SK-N-SH (cell line): ENCODE results near the gene CALHM1. TPM values are rescaled to one million over a fixed set of nuclear protein-coding genes. Genes with fewer than 3 reads are reported as not detected.

Experiments
- CTCF ChIA-PET: fragments of 300-600, 350-600 bp; formaldehyde crosslinking; extraction: SDS; loops from one replicate; lab custom pipeline; 2021; lab: Yijun Ruan, JAX
- POLR2A ChIA-PET: fragments of 350-600 bp; sonication (Branson Sonifier 250); formaldehyde crosslinking; extraction: SDS; loops from one replicate; lab custom pipeline; 2020; ENCODE audit warnings: antibody characterized with exemption, inconsistent platforms; lab: Yijun Ruan, JAX
- DNase-seq: peaks from one replicate; pipeline ENCODE4 v3.0.0; 2012
- H2AFZ ChIP-seq: fragments of 200-600 bp; sonication (generic); 2 replicates; pipeline ENCODE4 v1.8.1; 2016; ENCODE audit warnings: antibody characterized with exemption, mild to moderate bottlenecking, low read depth
- H3F3A ChIP-seq: fragments of 200-600 bp; sonication (generic); replicated peaks from 2 replicates; pipeline ENCODE3; 2016; ENCODE audit warnings: antibody characterized with exemption, mild to moderate bottlenecking; ENCODE audit not compliant: insufficient read depth
- H3K27ac ChIP-seq, 2 experiments: fragments of 200-500 bp in 1 of 2; fragments of 200-600 bp in 1 of 2; sonication (Bioruptor generic) in 1 of 2; sonication (generic), shearing (Covaris generic) in 1 of 2; 2 replicates each; pipeline versions ENCODE4 v1.5.1 to v1.6.1; 2014 to 2016; ENCODE audit warnings: low read depth in 2 of 2, inconsistent platforms in 1 of 2, low read length in 1 of 2, mild to moderate bottlenecking in 1 of 2, mixed read lengths in 1 of 2
- H3K27me3 ChIP-seq: fragments of 200-600 bp; sonication (generic), shearing (Covaris generic); 2 replicates; pipeline ENCODE4 v1.6.1; 2016; ENCODE audit warnings: mixed run types; ENCODE audit not compliant: insufficient read depth
- H3K36me3 ChIP-seq, 2 experiments: fragments of 200-500 bp in 1 of 2; fragments of 200-600 bp in 1 of 2; sonication (Bioruptor generic) in 1 of 2; sonication (generic) in 1 of 2; replicated peaks in 1 of 2; 2 replicates each; pipeline versions ENCODE3 to v1.5.1; 2014 to 2016; ENCODE audit warnings: low read length in 1 of 2, mild to moderate bottlenecking in 1 of 2; ENCODE audit not compliant: insufficient read depth in 2 of 2, control insufficient read depth in 1 of 2
- H3K4me1 ChIP-seq, 2 experiments: fragments of 200-500 bp in 1 of 2; fragments of 200-600 bp in 1 of 2; sonication (Bioruptor generic) in 1 of 2; sonication (generic), shearing (Covaris generic) in 1 of 2; 2 replicates each; pipeline versions ENCODE4 v1.5.1 to v1.6.1; 2014 to 2016; ENCODE audit warnings: low read depth in 1 of 2, low read length in 1 of 2, mixed run types in 1 of 2; ENCODE audit not compliant: insufficient read depth in 2 of 2, control insufficient read depth in 1 of 2
- H3K4me2 ChIP-seq: fragments of 200-600 bp; sonication (generic), shearing (Covaris generic); 2 replicates; pipeline ENCODE4 v1.6.1; 2017; ENCODE audit warnings: mixed run types
- H3K4me3 ChIP-seq, 2 experiments: fragments of 200-500 bp in 1 of 2; fragments of 200-600 bp in 1 of 2; sonication (Bioruptor generic) in 1 of 2; sonication (generic), shearing (Covaris generic) in 1 of 2; 2 replicates each; pipeline versions ENCODE4 v1.5.1 to v1.8.1; 2014 to 2016; ENCODE audit warnings: low read depth in 2 of 2, inconsistent platforms in 1 of 2, low read length in 1 of 2, mild to moderate bottlenecking in 1 of 2, mixed read lengths in 1 of 2, moderate library complexity in 1 of 2
- H3K79me2 ChIP-seq: fragments of 200-600 bp; sonication (generic); 2 replicates; pipeline ENCODE4 v1.8.1; 2017; ENCODE audit warnings: mild to moderate bottlenecking; ENCODE audit not compliant: insufficient read depth
- H3K9ac ChIP-seq: fragments of 200-600 bp; sonication (generic); 2 replicates; pipeline ENCODE4 v1.6.1; 2017; ENCODE audit warnings: mixed run types
- H3K9me2 ChIP-seq: fragments of 200-600 bp; sonication (generic); 2 replicates; pipeline ENCODE4 v1.6.1; 2017; ENCODE audit warnings: mixed run types
- H3K9me3 ChIP-seq: fragments of 200-600 bp; sonication (generic); 2 replicates; pipeline ENCODE4 v1.6.1; 2017; ENCODE audit warnings: mixed run types, mild to moderate bottlenecking, moderate library complexity
- H4K20me1 ChIP-seq: fragments of 200-600 bp; sonication (generic); 2 replicates; pipeline ENCODE4 v1.6.1; 2017; ENCODE audit warnings: mild to moderate bottlenecking, mixed run types; ENCODE audit not compliant: insufficient read depth
- GABPA ChIP-seq: IDR thresholded peaks from 2 replicates; pipeline ENCODE4 v1.4.0; 2012; ENCODE audit warnings: low read depth, mild to moderate bottlenecking
- IRF3 ChIP-seq: fragments of 150-350 bp; IDR thresholded peaks from 2 replicates; pipeline ENCODE4 v1.6.1; 2016; ENCODE audit warnings: mild to moderate bottlenecking, low read depth, low read length
- JUND ChIP-seq: IDR thresholded peaks from 2 replicates; pipeline ENCODE4 v1.4.0; 2012
- MAX ChIP-seq: IDR thresholded peaks from 2 replicates; pipeline ENCODE4 v1.4.0; 2012; ENCODE audit warnings: low read depth
- MEF2A ChIP-seq: IDR thresholded peaks from 2 replicates; pipeline ENCODE4 v1.4.0; 2012; ENCODE audit warnings: low read depth, borderline replicate concordance
- PBX3 ChIP-seq: IDR thresholded peaks from 2 replicates; pipeline ENCODE4; 2012
- REST ChIP-seq: IDR thresholded peaks from 2 replicates; pipeline ENCODE4 v1.6.1; 2012; ENCODE audit warnings: mild to moderate bottlenecking, low read depth, low read length, moderate library complexity
- RXRA ChIP-seq: IDR thresholded peaks from 2 replicates; pipeline ENCODE4 v1.4.0; 2012; ENCODE audit warnings: low read depth, mild to moderate bottlenecking, borderline replicate concordance
- TEAD4 ChIP-seq: IDR thresholded peaks from 2 replicates; pipeline ENCODE4 v1.4.0; 2012; ENCODE audit warnings: mild to moderate bottlenecking, borderline replicate concordance; ENCODE audit not compliant: insufficient read depth
- USF2 ChIP-seq: fragments of 150-350 bp; IDR thresholded peaks from 2 replicates; pipeline ENCODE4 v1.6.1; 2017; ENCODE audit warnings: antibody characterized with exemption, low read length, low read depth, borderline replicate concordance
- ZBTB33 ChIP-seq: IDR thresholded peaks from 2 replicates; pipeline ENCODE4 v1.4.0; 2012; ENCODE audit warnings: low read depth, borderline replicate concordance
- WGBS: methylation state at CpG from one replicate; pipeline ENCODE4 v1.1.6; 2017; ENCODE audit warnings: low lambda C conversion rate; 5-methylcytosine and 5-hydroxymethylcytosine counted together
- polyA plus RNA-seq, 3 experiments: library from polyadenylated mRNA; depleted of rRNA; stranded (reverse); fragments of >200 nt; gene quantifications; 2 replicates each; pipeline ENCODE4 v1.2.3, GENCODE V29; 2012

Gene CALHM1
- polyA plus RNA-seq, 1 of the 3 experiments (the other 2 are of a cell fraction): not detected

- ChIA-PET POLR2A (interaction anchor here (0.6 kb wide), 1 partner anchor 46 kb away, joined by 3 read pairs; no protein-coding TSS in a partner anchor), CTCF (interaction anchor here (0.6 to 3.5 kb wide), 3 partner anchors 58 to 1295 kb away, joined by 3 to 12 read pairs (median 3); partner anchors contain the start of gene PPRC1)
- no peaks in the 10 kb centered on the region for H4K20me1 ChIP-seq
- no peaks in the 10 kb centered on the region for H3K79me2 ChIP-seq
- H3F3A ChIP-seq: no peaks in the 10 kb centered on the region
- no peak for DNase-seq
- H3K36me3 ChIP-seq: peaks cover 79 to 83% of the 10 kb centered on the region in 2 experiments
- 96% methylated on average over 9 of the region's 9 CpGs for WGBS
- H3K27me3 ChIP-seq: no peaks in the 10 kb centered on the region
- no peak overlapping the region for H3K4me2 ChIP-seq
- H3K9me3 ChIP-seq: no peaks in the 10 kb centered on the region
- no peaks in the 10 kb centered on the region for H3K4me1 ChIP-seq
- no peaks in the 10 kb centered on the region for H3K9me2 ChIP-seq
- no peak overlapping the region for H3K9ac ChIP-seq
- no peak overlapping the region for H3K4me3 ChIP-seq
- no peak overlapping the region for H2AFZ ChIP-seq
- TF ChIP-seq USF2: no peak
- no peak for TF ChIP-seq MEF2A
- no peak for TF ChIP-seq REST
- TF ChIP-seq RXRA: no peak
- no peak for TF ChIP-seq PBX3
- TF ChIP-seq JUND: no peak
- no peak for TF ChIP-seq IRF3
- TF ChIP-seq TEAD4: no peak
- TF ChIP-seq GABPA: no peak
- no peak for TF ChIP-seq ZBTB33
- no peak for TF ChIP-seq MAX
- H3K27ac ChIP-seq: no peak overlapping the region
Observed at GRCh38 chr10:103427866-103428265, 30.8 kb downstream of the CALHM1 start.
